Activated CD4-positive, CD25-positive, alpha-beta regulatory T cell treated with anti-CD3 and anti-CD28 coated beads, Interleukin-2, amount 50 U/mL, for 72 hours (primary cell): ENCODE measurements around the gene EP400.

Source experiments
- DNase-seq: peaks from one replicate; pipeline ENCODE4 v3.0.0; 2021

Gene EP400

DNA sequence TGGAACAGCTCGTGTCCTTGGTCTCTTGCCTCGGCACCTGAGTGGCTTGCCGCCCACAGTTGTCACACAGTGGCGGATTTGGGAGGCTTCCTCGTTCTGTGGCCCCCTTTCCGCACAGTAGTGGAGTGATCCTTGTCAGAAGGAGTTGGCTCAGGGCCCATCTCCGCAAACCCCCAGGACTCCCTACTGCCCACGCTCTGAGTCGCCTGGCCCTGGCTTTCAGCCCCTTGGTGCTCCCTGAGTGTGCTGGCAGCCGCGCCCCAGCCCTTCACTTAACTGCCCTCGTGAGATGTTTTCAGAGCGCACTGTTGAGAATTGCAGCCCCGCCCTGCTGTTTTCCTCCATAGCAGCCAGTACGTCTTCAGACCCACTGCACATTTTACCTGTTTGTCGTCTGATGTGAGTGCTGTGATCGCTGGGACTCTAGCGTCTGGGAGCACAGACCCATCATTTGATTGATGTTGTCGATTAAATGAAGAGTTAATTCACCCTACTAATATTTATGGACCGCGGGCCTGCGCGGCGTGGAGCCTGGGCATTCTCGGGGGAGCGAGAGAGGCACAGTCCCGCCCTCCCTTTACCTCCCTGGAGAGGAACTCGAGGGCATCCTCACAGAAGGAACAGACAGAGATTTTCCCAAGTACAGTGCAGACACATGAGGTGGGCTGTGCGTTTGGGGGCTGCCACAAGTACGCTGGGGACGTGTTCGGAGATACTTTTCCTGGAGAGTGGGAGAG is 102.6 kb downstream of the EP400 start:
- DNase-seq: no peak

DNA sequence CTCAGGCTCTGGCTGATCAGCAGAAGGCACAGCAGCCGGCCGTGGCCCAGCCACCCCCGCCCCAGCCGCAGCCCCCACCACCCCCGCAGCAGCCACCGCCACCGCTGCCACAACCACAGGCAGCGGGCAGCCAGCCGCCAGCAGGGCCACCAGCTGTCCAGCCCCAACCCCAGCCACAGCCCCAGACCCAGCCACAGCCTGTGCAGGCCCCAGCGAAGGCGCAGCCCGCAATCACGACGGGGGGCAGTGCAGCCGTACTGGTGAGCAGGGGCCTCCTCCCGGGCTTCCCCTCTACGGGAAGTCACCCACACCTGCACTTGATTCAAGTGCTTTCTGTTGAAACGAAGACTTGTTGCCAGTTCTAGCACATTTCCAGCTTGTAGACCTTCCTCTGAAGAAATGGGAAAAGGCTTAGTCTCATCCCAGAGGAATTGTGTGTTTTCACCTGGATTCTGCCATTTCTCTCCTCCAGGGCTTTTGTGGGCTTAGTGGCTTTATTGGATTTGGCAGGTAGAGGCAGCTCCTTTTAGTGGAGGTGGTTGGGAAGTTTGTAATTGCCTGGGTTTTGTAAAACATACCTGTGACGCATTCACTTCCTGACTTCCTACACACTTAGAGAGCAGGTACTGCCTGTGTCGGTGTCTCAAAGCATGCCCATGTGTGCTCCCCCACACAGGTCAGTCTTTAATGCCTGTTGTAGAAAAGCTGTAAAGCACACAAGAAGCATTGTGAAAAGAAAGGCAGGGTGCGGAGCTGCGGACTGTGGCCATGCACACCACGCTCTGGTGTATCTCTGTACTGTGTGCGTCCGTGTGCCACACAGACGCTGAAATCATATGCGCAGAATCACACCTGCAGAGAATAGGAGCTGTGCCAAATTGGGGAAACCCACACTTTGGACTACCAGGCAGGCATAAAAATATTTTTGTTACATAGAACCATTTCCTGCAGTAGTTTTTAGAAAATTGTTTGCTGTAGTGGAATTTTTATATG is 103.9 kb downstream of the EP400 start:
- no peak for DNase-seq

DNA sequence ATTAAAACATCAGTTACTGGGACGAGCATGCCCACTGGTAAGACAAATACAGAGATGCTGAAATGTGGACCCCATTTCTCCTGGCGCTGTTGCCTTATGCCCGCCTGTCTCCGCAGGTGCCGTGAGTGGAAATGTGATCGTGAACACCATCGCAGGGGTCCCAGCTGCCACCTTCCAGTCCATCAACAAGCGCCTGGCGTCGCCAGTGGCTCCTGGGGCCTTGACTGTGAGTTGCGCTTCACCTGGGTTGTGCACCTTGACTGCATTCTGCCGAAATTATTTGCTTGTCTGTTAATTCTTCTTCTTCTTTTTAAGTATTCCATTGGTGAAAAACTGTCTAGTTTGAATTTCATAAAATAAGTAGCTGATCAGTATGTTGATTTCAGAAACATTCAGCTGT is 105.2 kb downstream of the EP400 start:
- no peak for DNase-seq

DNA sequence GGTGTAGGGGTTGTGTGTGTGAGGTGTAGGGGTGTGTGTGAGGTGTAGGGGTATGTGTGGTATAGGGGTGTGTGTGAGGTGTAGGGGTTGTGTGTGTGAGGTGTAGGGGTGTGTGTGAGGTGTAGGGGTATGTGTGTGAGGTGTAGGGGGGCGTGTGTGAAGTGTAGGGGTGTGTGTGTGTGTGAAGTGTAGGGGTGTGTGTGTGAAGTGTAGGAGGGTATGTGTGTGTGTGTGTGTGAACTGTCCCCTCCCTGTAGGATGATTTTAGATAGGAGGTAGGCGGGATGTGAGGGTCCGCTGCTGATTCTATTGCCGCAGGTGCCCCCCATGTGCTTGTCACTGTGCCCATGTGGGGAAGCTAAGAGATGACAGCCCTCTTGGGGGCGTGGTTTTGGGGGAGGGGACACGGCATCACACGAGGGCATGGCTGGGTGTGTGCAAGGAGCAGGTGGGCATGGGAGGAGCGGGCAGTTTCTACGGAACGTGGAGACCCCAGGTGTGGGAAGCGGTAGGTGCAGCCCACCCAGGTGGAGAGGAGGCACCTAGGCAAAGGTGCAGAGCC is 105.9 kb downstream of the EP400 start:
- DNase-seq: no peak

DNA sequence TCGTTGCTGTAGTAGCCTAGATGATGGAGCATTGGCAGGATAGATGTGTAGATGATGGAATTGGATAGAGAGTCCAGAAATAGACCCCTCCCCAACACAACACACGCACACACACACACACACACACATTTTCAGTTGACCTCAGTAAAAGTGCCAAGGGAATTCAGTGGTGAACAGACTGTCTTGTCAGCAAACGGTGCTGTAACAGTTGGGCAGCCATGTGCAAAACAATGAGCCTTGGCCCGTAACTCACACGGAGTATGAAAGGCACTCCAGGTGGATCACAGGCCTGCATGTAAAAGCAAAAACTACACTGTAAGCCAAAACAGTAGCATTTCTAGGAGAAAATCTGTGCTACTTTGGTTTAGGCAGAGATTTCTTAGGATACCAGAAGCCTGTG is 106.6 kb downstream of the EP400 start:
- DNase-seq: no peak

- no peak for DNase-seq
These were observed 107.2 kb downstream of the EP400 start for GRCh38 chr12:132056951-132057350.

GRCh38 chr12:132057691-132058090 is 107.9 kb downstream of the EP400 start:
- no peak for DNase-seq

GRCh38 chr12:132061197-132061596 is 111.5 kb downstream of the EP400 start:
- no peak for DNase-seq

DNA sequence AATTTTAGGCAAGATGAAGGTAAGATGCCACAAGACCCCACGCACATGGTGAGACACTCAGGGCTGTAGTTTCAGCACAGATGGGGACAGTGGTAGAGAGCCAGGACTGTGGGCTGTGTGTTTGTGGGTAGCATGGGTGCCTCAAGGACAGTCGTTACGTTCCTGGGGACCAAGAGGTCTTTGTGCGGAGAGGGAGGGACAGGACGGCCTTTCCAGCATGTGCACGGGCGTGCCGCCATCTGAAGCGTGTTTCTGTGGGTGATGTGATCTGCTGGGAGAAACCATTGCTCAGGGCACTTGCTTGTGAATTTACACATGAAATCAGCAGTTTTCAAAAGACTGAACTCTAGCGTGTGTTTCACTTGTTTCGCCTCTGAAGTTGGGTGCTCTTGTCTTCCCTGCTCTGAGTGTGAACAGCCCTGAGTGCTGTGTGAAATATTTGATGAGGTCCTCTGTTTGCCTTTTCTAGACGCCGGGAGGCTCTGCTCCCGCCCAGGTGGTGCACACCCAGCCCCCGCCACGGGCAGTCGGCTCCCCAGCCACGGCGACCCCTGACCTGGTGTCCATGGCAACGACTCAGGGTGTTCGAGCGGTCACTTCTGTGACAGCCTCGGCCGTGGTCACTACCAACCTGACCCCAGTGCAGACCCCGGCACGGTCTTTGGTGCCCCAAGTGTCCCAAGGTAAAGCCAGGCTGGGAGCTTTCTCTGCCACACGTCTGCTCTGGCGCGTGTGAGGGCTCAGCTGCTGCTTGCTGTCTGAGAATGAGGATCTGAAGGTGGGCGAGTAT is 112.1 kb downstream of the EP400 start:
- no peak for DNase-seq

- no peak for DNase-seq
These were observed 112.7 kb downstream of the EP400 start for GRCh38 chr12:132062481-132062880.

DNA sequence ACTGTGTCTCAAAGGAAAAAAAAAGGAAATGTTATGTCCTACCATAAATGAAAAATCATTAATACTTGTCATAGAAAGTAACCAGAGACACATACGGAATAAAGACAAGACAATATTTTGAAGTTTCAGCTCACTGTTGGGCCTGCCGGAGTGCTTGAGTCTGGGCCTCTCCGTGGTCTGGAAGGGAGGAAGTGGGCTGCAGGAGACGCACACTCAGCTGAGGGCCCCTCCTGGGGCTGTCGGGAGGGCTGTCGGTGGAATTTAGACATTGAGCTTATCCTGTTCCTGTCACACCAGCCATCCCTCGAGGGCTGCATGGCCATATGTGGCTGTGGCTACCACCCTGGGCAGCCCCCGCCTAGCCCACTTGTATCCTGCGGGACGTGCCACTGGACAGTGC is 113.7 kb downstream of the EP400 start:
- DNase-seq: no peak

DNA sequence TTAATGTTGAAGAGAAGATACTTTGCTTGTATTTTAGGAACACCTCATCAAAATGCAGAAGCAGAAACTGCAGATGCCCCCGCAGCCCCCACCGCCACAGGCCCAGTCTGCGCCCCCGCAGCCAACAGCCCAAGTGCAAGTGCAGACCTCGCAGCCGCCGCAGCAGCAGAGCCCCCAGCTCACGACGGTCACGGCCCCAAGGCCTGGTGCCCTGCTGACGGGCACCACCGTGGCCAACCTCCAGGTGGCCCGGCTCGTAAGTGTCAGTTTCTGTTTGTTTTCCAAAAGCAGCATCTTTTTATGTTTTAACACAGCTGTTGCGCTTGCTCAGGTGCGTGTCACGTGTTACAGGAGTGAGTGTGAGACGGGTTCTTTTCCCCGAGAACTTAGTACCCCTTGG is 114.9 kb downstream of the EP400 start:
- DNase-seq: no peak

- no peak for DNase-seq
These were observed 115.5 kb downstream of the EP400 start for GRCh38 chr12:132065203-132065602.

GRCh38 chr12:132065609-132066344 is 116.0 kb downstream of the EP400 start:
- no peak for DNase-seq

DNA sequence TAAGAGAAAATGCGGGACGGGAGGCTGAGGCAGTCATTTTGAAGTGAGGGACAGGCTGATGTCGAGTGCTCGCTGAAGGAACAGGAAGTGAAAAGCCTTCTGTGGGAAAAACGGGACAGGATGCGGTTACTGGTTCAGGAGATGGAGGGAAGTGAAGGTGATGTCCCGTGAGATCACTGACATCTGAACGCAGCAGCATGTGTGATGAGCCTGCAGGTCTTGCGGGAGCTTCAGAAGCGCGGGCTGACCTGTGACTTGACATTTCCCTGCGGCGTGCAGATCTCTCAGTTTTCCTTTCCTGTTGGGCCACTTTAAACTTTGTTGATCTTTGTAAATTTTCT is 116.6 kb downstream of the EP400 start:
- no peak for DNase-seq

- no peak for DNase-seq
These were observed 117.0 kb downstream of the EP400 start for GRCh38 chr12:132066749-132067148.

DNA sequence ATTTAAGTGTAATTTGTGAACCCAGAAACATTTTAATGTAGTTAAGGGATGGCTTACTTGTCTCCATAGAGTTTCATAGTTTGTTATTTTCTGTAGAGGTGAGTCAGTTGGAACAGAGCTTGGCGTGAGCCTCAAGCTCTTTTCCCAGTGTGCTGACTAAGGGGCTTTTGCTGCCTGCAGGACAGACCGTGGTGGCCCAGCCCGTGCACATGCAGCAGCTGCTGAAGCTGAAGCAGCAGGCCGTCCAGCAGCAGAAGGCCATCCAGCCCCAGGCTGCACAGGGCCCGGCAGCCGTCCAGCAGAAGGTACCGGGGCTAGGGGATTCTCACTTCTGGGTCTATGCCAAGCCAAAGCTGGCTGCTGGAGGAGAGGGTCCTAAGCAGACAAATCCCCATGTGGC is 117.4 kb downstream of the EP400 start:
- no peak for DNase-seq

DNA sequence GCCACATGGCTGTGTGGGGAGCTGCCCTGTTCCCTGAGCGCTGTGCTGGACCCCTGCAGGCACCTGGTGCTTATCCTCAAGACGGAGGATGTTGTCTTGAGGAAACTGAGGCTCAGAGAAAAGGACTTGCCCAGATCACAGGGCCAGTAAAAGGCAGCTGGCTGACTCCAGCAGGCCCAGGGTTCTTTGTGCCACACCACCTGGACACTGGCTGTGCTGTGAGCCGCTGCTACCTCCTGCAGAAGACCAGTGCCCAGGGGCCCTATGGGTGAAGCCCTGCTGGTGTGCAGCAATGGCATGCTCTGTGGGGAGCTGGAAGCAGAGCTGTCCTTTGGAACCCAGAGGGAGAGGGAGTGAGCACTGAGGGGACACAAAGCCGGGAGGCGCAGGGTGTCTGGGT is 118.5 kb downstream of the EP400 start:
- DNase-seq: no peak

DNA sequence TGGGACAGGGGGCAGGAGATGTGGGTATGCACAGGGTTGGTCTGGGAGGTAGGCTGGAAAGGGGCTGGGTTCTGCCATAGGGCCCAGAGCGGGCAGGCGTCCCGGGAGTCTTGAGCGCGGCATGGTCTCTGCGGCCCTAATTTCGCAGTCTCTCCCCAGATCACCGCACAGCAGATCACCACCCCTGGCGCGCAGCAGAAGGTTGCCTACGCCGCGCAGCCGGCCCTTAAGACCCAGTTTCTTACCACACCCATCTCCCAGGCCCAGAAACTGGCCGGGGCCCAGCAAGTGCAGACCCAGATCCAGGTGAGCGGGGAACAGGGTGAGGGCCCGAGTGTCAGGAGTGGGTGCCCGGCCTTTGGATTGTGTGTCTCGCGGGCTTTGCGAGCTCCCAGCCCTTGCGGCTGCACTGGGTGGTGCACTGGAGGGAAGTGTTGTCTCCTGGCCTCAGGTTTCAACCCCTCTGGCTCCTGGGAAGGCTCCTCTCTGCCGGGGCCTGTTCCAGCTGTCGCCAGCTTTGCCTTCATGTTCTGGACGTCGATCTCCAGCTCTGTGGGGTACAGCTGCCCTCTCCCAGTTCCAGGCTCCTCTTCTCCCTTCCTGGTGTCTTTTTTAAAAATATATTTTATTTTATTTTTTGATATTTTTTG is 119.7 kb downstream of the EP400 start:
- no peak for DNase-seq

DNA sequence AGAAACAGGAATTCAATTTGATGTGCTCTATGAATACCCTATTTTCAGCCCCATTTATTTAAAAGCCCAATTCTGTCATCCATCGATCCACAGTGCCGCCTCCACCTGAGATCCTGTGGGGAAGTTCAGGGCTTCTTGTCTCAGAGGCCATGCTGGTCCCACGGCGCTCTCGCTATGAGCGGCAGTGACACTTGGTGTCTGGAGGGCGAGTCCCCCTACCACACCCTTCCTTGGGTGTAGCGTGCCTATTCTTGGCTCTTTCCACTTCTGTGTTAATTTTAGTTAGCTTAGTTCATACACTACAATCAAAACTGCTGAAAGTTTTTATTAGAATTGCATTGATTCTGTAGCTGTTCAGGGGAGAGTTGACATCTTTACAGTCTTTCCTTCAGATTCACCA is 120.6 kb downstream of the EP400 start:
- no peak for DNase-seq

DNA sequence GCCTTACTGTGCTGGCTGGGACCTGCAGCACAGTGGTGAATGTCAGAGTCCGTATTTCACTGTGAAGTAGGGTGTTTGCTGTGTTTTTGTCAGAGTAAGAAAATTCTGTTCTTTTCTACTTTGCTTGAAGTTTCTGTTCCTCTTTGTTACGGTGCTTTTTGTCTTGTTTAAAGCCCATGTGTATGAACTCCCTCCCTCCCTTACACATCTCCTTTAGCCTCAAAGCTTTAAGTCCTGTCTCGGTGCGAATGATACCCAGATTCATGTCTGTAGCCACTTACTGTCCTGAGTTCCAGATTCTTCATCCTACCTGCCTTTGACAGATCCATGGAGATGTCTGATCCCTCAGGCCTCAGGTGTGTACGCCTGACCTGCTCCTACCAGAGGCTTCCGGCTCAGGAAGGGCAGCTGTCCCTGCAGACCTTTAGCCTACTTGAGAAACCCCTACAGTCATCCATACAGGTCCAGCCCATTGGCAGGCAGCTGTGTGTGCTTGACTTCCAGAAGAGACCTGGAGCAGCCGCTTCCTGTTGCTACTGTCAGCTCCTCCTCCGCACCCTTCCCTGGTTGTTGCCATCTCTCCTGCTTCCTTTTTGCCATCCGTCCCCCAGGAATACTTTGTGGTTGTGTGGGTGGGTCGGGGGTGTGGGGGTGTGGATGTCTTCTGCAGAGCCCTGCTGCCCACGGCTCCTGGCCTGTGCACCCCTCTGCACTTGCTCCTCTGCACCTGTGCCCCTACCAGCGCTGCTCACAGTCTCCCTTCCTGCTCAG is 121.5 kb downstream of the EP400 start:
- no peak for DNase-seq
